Measurements from ENCODE around the gene DHODH. TPM values are rescaled to one million over a fixed set of nuclear protein-coding genes. Genes with fewer than 3 reads are reported as not detected.
"Not testable (repeated sequence)": the region's sequence is repeated elsewhere in the genome, so short reads cannot be mapped to it uniquely, and the experiment has no call there.

DHODH gene
- polyA plus RNA-seq, 3 donors, result 13.2 to 14.2 (median 13.7) TPM

DNA sequence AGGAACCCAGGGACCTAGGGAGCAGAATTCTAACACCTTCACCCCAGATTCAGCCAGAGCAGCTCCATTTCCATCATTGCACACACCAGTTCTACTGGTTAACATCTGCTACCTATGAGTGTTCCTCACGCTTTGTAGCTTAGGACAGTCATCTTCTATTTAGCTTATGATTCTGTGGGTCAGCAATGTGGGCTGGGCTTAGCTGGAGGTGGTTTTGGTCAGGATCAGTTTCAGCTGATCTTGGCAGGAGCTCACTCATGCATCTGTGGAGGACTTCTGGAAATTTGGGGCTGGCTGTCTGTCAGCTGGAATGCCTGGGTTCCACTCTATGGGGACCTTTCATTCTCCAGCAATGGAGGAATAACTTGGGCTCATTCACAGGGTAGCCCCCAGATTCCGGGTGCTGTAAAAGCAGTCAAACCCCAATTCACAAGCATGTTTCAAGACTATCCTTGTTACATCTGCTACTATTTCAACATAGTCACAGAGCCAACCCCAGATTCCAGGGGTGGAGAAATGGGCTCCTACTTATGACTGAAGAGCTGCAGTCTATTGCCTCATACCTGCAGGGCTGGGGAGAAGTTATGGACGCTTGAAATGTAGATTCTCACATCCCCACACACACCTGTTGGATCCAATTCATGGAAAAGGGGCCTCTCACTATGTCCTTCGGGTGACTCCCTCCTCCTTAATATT, 42.4 kb downstream of the DHODH start:
- no peak for DNase-seq (ENCODE audit: low read depth in 3 of 3, low spot score in 2 of 3)

DNA sequence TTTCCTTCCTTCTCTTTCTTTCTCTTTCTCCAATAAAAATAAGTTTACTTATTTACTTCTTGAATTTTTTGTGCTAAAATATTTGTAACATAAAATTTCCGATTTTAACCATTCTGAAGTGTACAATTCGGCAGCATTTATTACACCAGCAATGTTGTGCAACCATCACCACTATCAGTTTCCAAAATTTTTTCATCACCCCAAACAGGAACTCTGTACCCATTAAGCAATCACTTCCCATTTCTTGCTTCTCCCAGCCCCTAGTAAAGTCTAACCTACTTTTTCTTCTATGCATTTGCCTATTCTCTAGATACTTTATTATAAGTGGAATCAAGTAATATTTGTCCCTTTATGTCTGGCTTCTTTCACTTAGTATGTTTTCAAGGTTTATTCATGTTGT, 43.3 kb downstream of the DHODH start:
- DNase-seq (ENCODE audit: low read depth in 3 of 3, low spot score in 2 of 3), result no peak

DNA sequence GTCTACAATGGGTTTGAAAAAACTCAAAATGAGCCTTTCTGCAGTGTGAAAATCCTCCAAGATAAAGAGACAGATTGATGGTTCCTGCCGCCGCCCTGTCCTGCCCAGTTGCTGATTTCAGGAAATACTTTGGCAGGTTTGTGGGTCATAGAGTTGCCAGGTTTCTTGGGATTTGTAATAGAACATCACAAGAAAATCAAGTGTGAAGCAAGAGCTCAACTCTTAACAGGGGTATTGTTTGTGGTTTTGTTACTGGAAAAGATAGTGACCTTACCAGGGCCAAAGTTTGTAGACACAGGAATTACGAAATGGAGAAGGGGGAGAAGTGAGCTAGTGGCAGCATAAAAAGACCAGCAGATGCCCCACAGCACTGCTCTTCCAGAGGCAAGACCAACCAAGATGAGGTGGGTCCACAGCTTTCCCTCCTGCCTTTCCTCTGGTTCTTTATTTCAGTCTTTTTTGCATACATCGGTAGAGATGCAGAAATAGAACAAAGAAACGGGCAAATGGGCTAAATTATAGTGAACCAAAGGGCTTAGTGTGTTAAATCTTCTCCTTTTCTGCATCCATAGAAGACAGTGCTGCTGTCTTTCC, 45.8 kb downstream of the DHODH start, which contains the start of gene HP:
Gene HP (plus strand): TSS at position 252 of the 594 bp plus-strand sequence. CDS start 148 bp downstream, at position 400.
- DNase-seq (ENCODE audit: low read depth in 3 of 3, low spot score in 2 of 3), result not testable (repeated sequence)

DNA sequence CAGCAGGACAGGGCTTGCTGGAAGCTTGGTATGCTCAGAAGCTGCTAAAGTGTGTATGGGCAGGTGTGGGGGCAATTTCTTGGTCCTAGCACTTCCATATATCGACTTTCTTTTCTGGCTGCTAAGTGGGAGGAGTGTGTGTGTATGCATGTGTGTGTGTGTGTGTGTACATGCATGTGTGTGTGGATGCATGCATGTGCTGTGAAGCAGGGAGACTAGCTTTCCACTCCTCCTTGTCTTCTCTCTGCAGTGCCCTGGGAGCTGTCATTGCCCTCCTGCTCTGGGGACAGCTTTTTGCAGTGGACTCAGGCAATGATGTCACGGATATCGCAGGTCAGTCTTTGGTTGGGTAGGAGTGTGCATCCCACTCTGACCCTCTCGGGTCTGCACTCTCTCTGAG, 47.4 kb downstream of the DHODH start:
- DNase-seq (ENCODE audit: low read depth in 3 of 3, low spot score in 2 of 3), result no peak

DNA sequence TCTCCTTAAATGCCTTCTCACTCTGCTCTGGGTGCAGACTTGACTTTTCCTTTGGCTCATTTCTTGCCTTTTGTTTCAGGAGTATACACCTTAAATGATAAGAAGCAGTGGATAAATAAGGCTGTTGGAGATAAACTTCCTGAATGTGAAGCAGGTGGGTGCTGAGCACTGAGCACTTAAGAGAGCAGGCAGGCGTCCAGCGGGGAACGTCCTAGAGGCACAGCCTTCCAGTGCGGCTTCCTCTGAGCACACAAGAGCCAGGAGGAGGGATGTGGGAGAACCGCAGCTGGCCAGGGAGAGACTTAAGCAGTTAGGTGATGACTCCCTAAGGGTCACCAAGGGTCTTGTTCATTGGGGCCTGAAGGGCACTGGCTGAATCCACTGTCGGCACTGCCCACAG, 48.8 kb downstream of the DHODH start:
- DNase-seq (ENCODE audit: low read depth in 3 of 3, low spot score in 2 of 3), result not testable (repeated sequence)

DNA sequence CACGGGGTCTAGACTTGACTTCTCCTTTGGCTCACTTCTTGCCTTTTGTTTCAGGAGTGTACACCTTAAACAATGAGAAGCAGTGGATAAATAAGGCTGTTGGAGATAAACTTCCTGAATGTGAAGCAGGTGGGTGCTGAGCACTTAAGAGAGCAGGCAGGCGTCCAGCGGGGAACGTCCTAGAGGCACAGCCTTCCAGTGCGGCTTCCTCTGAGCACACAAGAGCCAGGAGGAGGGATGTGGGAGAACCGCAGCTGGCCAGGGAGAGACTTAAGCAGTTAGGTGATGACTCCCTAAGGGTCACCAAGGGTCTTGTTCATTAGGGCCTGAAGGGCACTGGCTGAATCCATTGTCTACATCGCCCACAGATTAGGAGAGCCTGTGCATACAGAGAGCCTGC, 50.5 kb downstream of the DHODH start:
- DNase-seq (ENCODE audit: low read depth in 3 of 3, low spot score in 2 of 3), result not testable (repeated sequence)

DNA sequence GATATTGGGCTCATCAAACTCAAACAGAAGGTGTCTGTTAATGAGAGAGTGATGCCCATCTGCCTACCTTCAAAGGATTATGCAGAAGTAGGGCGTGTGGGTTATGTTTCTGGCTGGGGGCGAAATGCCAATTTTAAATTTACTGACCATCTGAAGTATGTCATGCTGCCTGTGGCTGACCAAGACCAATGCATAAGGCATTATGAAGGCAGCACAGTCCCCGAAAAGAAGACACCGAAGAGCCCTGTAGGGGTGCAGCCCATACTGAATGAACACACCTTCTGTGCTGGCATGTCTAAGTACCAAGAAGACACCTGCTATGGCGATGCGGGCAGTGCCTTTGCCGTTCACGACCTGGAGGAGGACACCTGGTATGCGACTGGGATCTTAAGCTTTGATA, 51.9 kb downstream of the DHODH start:
- no peak for DNase-seq (ENCODE audit: low read depth in 3 of 3, low spot score in 2 of 3)

DNA sequence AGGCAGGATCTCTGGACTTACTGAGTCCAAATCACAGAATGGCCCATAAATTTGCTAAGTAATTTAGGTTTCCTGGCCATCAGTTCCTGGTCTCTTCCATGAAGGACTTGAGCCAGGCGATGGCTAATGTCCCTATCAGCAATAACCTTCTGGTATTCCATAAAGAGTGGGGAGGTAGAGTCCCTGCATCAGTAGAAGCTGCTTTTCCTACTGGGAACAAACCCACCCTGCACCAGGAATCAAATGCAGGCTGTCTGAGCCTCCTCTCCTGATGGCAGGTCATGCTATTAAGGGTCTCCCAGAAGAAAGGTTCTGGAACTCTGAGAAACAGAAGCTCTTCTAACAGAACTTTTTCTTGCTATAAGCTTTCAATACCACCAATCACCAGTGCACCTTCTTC, 53.0 kb downstream of the DHODH start:
- no peak for DNase-seq (ENCODE audit: low read depth in 3 of 3, low spot score in 2 of 3)

DNA sequence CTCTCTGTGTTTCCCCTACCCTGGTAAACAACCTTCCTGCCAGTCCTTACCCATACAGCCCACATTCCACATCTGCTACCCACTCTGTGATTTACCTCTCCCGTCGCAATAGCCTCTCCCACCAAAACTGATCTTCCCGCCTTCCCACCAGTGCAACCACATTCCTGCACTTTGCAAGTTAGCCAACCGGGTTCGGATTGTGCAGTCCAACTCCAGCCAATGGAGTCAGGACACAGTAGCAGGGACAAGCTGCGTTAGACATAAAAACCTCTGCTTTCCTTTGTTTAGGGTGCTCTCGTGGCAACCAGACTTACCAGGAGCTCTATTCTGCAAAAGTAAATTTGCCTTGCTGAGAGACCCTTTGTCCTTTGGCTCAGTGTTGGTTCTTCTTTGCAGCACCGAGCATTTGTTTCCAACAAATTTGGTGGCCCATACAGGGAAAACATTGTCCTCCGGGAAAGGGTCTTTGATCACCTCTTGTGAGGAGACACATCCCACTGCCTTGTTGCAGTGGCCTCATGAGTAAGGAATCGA, 55.9 kb downstream of the DHODH start:
- no peak for DNase-seq (ENCODE audit: low read depth in 3 of 3, low spot score in 2 of 3)

DNA sequence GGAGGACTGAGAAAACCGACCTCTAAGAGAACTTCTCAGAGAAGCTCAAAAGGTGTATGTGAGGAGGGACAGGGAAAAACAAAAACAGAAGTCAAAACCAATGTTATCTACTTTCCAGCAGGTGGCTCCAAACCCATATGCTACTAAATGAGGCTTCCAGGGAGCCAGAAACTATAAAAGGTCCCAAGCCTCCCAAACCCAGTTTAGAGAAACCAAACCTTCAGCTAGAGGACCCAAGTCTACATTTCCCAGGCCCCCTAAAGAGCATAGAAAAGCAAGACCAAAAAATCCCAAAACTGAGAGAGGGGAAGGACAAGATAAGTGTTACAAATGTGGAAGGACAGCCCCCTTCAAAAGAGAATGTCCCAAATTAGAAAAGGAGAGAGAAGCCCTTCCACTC, 58.2 kb downstream of the DHODH start:
- DNase-seq (ENCODE audit: low read depth in 3 of 3, low spot score in 2 of 3), result peak in 2 of 3 donors; percentile 30 to 31

DNA sequence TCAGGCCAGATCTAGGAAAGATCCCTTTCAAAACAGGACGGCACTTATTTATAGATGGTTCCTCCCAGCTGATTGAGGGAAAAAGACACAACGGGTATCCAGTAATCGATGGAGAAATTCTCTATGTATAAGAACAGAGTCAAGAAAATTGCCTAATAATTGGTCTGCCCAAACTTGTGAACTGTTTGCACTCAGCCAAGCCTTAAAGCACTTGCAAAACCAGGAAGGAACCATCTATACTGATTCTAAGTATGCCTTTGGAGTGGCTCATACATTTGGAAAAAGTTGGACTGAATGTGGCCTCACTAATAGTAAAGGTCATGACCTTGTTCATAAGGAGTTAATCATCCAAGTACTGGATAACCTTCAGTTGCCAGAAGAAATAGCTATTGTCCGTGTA, 60.4 kb downstream of the DHODH start:
- DNase-seq (ENCODE audit: low read depth in 3 of 3, low spot score in 2 of 3), result no peak

DNA sequence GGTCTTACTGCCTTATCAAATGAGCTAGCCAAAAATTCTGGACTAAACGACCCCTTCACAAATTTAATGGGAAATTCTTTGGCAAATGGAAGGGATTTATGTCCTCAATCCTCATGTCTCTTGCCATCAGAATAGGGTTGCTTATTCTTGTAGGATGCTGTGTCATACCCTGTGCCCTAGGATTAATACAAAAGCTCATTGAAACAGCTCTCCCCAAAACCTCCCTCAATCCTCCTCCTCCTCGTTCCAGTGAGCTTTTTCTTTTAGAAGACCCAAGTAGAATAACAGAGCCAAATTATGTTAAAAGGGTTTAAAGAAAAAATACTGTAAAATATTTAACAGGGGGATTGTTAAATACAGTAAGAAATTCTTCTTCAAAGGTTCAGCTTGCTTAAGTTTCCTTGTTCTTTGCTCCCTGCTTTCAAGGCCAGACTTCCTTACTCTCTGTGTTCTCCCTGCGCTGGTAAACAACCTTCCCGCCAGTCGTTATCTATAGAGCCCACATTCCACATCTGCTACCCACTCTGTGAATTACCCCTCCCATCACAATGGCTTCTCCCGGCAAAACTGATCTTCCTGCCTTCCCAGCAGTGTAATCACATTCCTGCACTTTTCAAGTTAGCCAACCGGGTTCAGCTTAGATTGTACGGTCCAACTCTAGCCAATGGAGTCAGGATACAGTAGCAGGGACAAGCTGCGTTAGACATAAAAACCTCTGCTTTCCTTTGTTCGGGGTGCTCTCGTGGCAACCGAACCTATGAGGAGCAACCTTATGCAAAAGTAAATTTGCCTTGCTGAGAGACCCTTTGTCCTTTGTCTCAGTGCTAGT, 64.2 kb downstream of the DHODH start:
- no peak for DNase-seq (ENCODE audit: low read depth in 3 of 3, low spot score in 2 of 3)

DNA sequence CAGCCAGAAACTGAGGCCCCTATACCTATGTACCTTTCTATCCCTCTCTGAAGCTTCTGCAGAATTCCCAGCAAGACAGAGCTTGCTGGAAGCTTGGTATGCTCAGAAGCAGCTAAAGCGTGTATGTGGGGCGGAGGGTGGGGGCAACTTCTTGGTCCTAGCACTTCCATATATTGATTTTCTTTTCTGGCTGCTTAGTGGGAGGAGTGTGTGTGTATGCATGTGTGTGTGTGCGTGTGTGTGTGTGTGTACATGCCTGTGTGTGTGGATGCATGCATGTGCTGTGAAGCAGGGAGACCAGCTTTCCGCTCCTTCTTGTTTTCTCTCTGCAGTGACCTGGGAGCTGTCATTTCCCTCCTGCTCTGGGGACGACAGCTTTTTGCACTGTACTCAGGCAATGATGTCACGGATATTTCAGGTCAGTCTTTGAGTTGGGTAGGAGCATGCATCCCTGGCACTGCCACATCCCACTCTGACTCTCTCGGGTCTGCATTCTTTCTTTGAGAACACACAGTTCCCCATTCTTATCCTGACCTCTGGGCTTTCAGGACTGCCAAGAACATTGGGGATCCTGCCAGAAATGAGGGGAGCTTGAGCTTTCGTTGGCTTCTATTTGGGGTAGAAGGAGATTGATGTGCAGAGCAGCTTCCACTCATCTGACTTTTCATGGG, 65.2 kb downstream of the DHODH start:
- DNase-seq (ENCODE audit: low read depth in 3 of 3, low spot score in 2 of 3), result no peak

DNA sequence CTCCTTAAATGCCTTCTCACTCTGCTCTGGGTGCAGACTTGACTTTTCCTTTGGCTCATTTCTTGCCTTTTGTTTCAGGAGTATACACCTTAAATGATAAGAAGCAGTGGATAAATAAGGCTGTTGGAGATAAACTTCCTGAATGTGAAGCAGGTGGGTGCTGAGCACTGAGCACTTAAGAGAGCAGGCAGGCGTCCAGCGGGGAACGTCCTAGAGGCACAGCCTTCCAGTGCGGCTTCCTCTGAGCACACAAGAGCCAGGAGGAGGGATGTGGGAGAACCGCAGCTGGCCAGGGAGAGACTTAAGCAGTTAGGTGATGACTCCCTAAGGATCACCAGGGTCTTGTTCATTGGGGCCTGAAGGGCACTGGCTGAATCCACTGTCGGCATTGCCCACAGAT, 66.5 kb downstream of the DHODH start:
- DNase-seq (ENCODE audit: low read depth in 3 of 3, low spot score in 2 of 3), result not testable (repeated sequence)

Other genes with a start within 250 kb of the DHODH start
- 10 to 100 TPM; 84.5 to 87.2 (median 84.7) TPM for gene AP1G1, start 199.9 kb upstream of the DHODH start, polyA plus RNA-seq (ENCODE audit: insufficient read length in 3 of 3)
- gene ATXN1L, start 162.8 kb upstream of the DHODH start, polyA plus RNA-seq (ENCODE audit: insufficient read length in 3 of 3), result 10 to 100 TPM; 35.9 to 36.9 (median 36.6) TPM
- gene ZNF821, start 124.6 kb upstream of the DHODH start, polyA plus RNA-seq (ENCODE audit: insufficient read length in 3 of 3), result 10 to 100 TPM; 23.9 to 26.6 (median 26.1) TPM
- gene IST1, start 113.2 kb upstream of the DHODH start, polyA plus RNA-seq (ENCODE audit: insufficient read length in 3 of 3), result 100 to 1,000 TPM; 298 to 301 (median 298) TPM
- gene PKD1L3, start 8.3 kb upstream of the DHODH start, polyA plus RNA-seq (ENCODE audit: insufficient read length in 3 of 3), result under 1 TPM; 0.03 to 0.07 (median 0.06) TPM
- gene HP, start 45.8 kb downstream of the DHODH start, polyA plus RNA-seq (ENCODE audit: insufficient read length in 3 of 3), result under 1 TPM; 0.47 to 0.78 (median 0.51) TPM
- gene HPR, start 54.5 kb downstream of the DHODH start, polyA plus RNA-seq (ENCODE audit: insufficient read length in 3 of 3), result 1 to 10 TPM in 1 of 3 donors, not detected in 2; 2.8 TPM
- gene TXNL4B, start 84.9 kb downstream of the DHODH start, polyA plus RNA-seq (ENCODE audit: insufficient read length in 3 of 3), result 10 to 100 TPM; 19.1 to 24.2 (median 21.9) TPM
- 10 to 100 TPM; 60.9 to 70.1 (median 64.5) TPM for gene DHX38, start 85.1 kb downstream of the DHODH start, polyA plus RNA-seq (ENCODE audit: insufficient read length in 3 of 3)
- gene PMFBP1, start 163.4 kb downstream of the DHODH start, polyA plus RNA-seq (ENCODE audit: insufficient read length in 3 of 3), result 1 to 10 TPM; 2.0 to 4.1 (median 2.5) TPM